ENCODE measurements around the gene STAG2. TPM values are rescaled to one million over a fixed set of nuclear protein-coding genes. Genes with fewer than 3 reads are reported as not detected.
A peak's percentile ranks its signal among the peaks of the same experiment; 100 is the strongest.
"Not testable (repeated sequence)": the region's sequence is repeated elsewhere in the genome, so short reads cannot be mapped to it uniquely, and the experiment has no call there.

The STAG2 gene
- total RNA-seq (86.5 TPM), polyA plus RNA-seq (ENCODE audit: insufficient read depth in 1 of 8, insufficient read length in 8 of 8, low replicate concordance in 1 of 8) (10 to 100 TPM; 47.3 to 79.4 (median 66.9) TPM)
- long read RNA-seq, donor 1, partial matches to known transcripts = 0 of 1 reads
- long read RNA-seq, donor 1, other reads (novel, unspliced or antisense) = 0 of 1 reads
- long read RNA-seq, donor 2, full-length matches to known transcripts = 1 of 1 reads
- long read RNA-seq, donor 2, partial matches to known transcripts = 0 of 1 reads
- long read RNA-seq, donor 2, other reads (novel, unspliced or antisense) = 0 of 1 reads
- long read RNA-seq, donor 3, full-length matches to known transcripts = 3 of 3 reads
- long read RNA-seq, donor 3, partial matches to known transcripts = 0 of 3 reads
- long read RNA-seq, donor 3, other reads (novel, unspliced or antisense) = 0 of 3 reads
- long read RNA-seq, donor 4 = 0 reads
- long read RNA-seq, donor 5, partial matches to known transcripts = 33 of 33 reads
- long read RNA-seq, donor 5, other reads (novel, unspliced or antisense) = 0 of 33 reads
- long read RNA-seq, donor 6, partial matches to known transcripts = 5 of 6 reads
- long read RNA-seq, donor 6, other reads (novel, unspliced or antisense) = 0 of 6 reads
- long read RNA-seq, donor 7, full-length matches to known transcripts = 2 of 2 reads
- long read RNA-seq, donor 7, partial matches to known transcripts = 0 of 2 reads
- long read RNA-seq, donor 7, other reads (novel, unspliced or antisense) = 0 of 2 reads
- long read RNA-seq, donor 8, partial matches to known transcripts = 31 of 31 reads
- long read RNA-seq, donor 8, other reads (novel, unspliced or antisense) = 0 of 31 reads
- long read RNA-seq, donor 9, partial matches to known transcripts = 42 of 42 reads
- long read RNA-seq, donor 9, other reads (novel, unspliced or antisense) = 0 of 42 reads
- long read RNA-seq, donor 10, full-length matches to known transcripts = 3 of 73 reads
- long read RNA-seq, donor 10, partial matches to known transcripts = 70 of 73 reads
- long read RNA-seq, donor 10, other reads (novel, unspliced or antisense) = 0 of 73 reads
- long read RNA-seq, donor 11, full-length matches to known transcripts = 1 of 7 reads
- long read RNA-seq, donor 11, partial matches to known transcripts = 6 of 7 reads
- long read RNA-seq, donor 11, other reads (novel, unspliced or antisense) = 0 of 7 reads

- H3K4me1 ChIP-seq (ENCODE audit: control insufficient read depth, insufficient read depth, low read length) = no peaks in the 10 kb centered on the region
- no peaks in the 10 kb centered on the region for H3K9me3 ChIP-seq (replicated peaks; ENCODE audit: control insufficient read depth, low read depth, low read length)
- H3K27ac ChIP-seq (ENCODE audit: low read length) = peak within 1 kb of the TSS; percentile 100
- 58% methylated on average over 9 of the region's 38 CpGs for WGBS (ENCODE audit: insufficient coverage)
- peak; percentile 96 for DNase-seq
- H3K36me3 ChIP-seq (ENCODE audit: control insufficient read depth, insufficient read depth, low read length) = no peaks in the 10 kb centered on the region
- H3K27me3 ChIP-seq (ENCODE audit: control insufficient read depth, insufficient read depth, low read length) = peaks cover 2% of the 10 kb centered on the region
- H3K4me3 ChIP-seq (ENCODE audit: low read length) = peak within 1 kb of the TSS; percentile 86
Measured at GRCh38 chrX:123961268-123962005, at the start of gene STAG2. STAG2 (plus strand) TSS chrX:123961706; CDS start chrX:124022628, 60,922 bp downstream.

- no peak for DNase-seq
- no peak overlapping the region for H3K4me3 ChIP-seq (ENCODE audit: low read length)
- no peaks in the 10 kb centered on the region for H3K36me3 ChIP-seq (ENCODE audit: control insufficient read depth, insufficient read depth, low read length)
- no peak overlapping the region for H3K27ac ChIP-seq (ENCODE audit: low read length)
- no peaks in the 10 kb centered on the region for H3K9me3 ChIP-seq (replicated peaks; ENCODE audit: control insufficient read depth, low read depth, low read length)
- H3K27me3 ChIP-seq (ENCODE audit: control insufficient read depth, insufficient read depth, low read length) = no peaks in the 10 kb centered on the region
- H3K4me1 ChIP-seq (ENCODE audit: control insufficient read depth, insufficient read depth, low read length) = no peaks in the 10 kb centered on the region
Measured at GRCh38 chrX:123917069-123917468, 44.4 kb upstream of the STAG2 start.

- Histone ChIP-seq H3K27ac (ENCODE audit: low read length) (no peak overlapping the region), H3K9me3 (replicated peaks; ENCODE audit: control insufficient read depth, low read depth, low read length) (no peaks in the 10 kb centered on the region), H3K4me1 (ENCODE audit: control insufficient read depth, insufficient read depth, low read length) (no peaks in the 10 kb centered on the region), H3K27me3 (ENCODE audit: control insufficient read depth, insufficient read depth, low read length) (no peaks in the 10 kb centered on the region), H3K36me3 (ENCODE audit: control insufficient read depth, insufficient read depth, low read length) (no peaks in the 10 kb centered on the region), H3K4me3 (ENCODE audit: low read length) (no peak overlapping the region)
- DNase-seq = peak; percentile 22
- WGBS (ENCODE audit: insufficient coverage) = 100% methylated on average over 2 of the region's 4 CpGs
Measured at GRCh38 chrX:123918106-123918721, 43.3 kb upstream of the STAG2 start.

GRCh38 chrX:123920105-123920785 is 41.3 kb upstream of the STAG2 start:
- DNase-seq = no peak
- H3K4me1 ChIP-seq (ENCODE audit: control insufficient read depth, insufficient read depth, low read length) = no peaks in the 10 kb centered on the region
- no peak overlapping the region for H3K27ac ChIP-seq (ENCODE audit: low read length)
- no peaks in the 10 kb centered on the region for H3K27me3 ChIP-seq (ENCODE audit: control insufficient read depth, insufficient read depth, low read length)
- no peak overlapping the region for H3K4me3 ChIP-seq (ENCODE audit: low read length)
- no peaks in the 10 kb centered on the region for H3K9me3 ChIP-seq (replicated peaks; ENCODE audit: control insufficient read depth, low read depth, low read length)
- no peaks in the 10 kb centered on the region for H3K36me3 ChIP-seq (ENCODE audit: control insufficient read depth, insufficient read depth, low read length)
- no CpG with 5 or more reads among the region's 1 CpG for WGBS (ENCODE audit: insufficient coverage)

GRCh38 chrX:123923211-123923610 is 38.3 kb upstream of the STAG2 start:
- no CpG with 5 or more reads among the region's 2 CpGs for WGBS (ENCODE audit: insufficient coverage)
- H3K9me3 ChIP-seq (replicated peaks; ENCODE audit: control insufficient read depth, low read depth, low read length) = no peaks in the 10 kb centered on the region
- no peaks in the 10 kb centered on the region for H3K36me3 ChIP-seq (ENCODE audit: control insufficient read depth, insufficient read depth, low read length)
- no peak overlapping the region for H3K27ac ChIP-seq (ENCODE audit: low read length)
- no peaks in the 10 kb centered on the region for H3K27me3 ChIP-seq (ENCODE audit: control insufficient read depth, insufficient read depth, low read length)
- DNase-seq = no peak
- no peak overlapping the region for H3K4me3 ChIP-seq (ENCODE audit: low read length)
- no peaks in the 10 kb centered on the region for H3K4me1 ChIP-seq (ENCODE audit: control insufficient read depth, insufficient read depth, low read length)

GRCh38 chrX:123924186-123924585 is 37.3 kb upstream of the STAG2 start:
- H3K4me3 ChIP-seq (ENCODE audit: low read length) = no peak overlapping the region
- no peaks in the 10 kb centered on the region for H3K9me3 ChIP-seq (replicated peaks; ENCODE audit: control insufficient read depth, low read depth, low read length)
- no peaks in the 10 kb centered on the region for H3K36me3 ChIP-seq (ENCODE audit: control insufficient read depth, insufficient read depth, low read length)
- H3K27ac ChIP-seq (ENCODE audit: low read length) = no peak overlapping the region
- WGBS (ENCODE audit: insufficient coverage) = no CpG with 5 or more reads among the region's 1 CpG
- H3K27me3 ChIP-seq (ENCODE audit: control insufficient read depth, insufficient read depth, low read length) = no peaks in the 10 kb centered on the region
- DNase-seq = no peak
- H3K4me1 ChIP-seq (ENCODE audit: control insufficient read depth, insufficient read depth, low read length) = no peaks in the 10 kb centered on the region

- Histone ChIP-seq H3K9me3 (replicated peaks; ENCODE audit: control insufficient read depth, low read depth, low read length) (no peaks in the 10 kb centered on the region), H3K4me3 (ENCODE audit: low read length) (no peak overlapping the region), H3K4me1 (ENCODE audit: control insufficient read depth, insufficient read depth, low read length) (no peaks in the 10 kb centered on the region), H3K27ac (ENCODE audit: low read length) (no peak overlapping the region), H3K27me3 (ENCODE audit: control insufficient read depth, insufficient read depth, low read length) (no peaks in the 10 kb centered on the region), H3K36me3 (ENCODE audit: control insufficient read depth, insufficient read depth, low read length) (no peaks in the 10 kb centered on the region)
- 43% methylated on average over 1 of the region's 2 CpGs for WGBS (ENCODE audit: insufficient coverage)
- DNase-seq = no peak
Measured at GRCh38 chrX:123927845-123928244, 33.7 kb upstream of the STAG2 start.

GRCh38 chrX:123932055-123932454 is 29.5 kb upstream of the STAG2 start:
- not testable (repeated sequence) for H3K4me1 ChIP-seq (ENCODE audit: control insufficient read depth, insufficient read depth, low read length); H3K27me3 ChIP-seq (ENCODE audit: control insufficient read depth, insufficient read depth, low read length); H3K9me3 ChIP-seq (replicated peaks; ENCODE audit: control insufficient read depth, low read depth, low read length); DNase-seq; H3K36me3 ChIP-seq (ENCODE audit: control insufficient read depth, insufficient read depth, low read length); H3K27ac ChIP-seq (ENCODE audit: low read length); H3K4me3 ChIP-seq (ENCODE audit: low read length)
- WGBS (ENCODE audit: insufficient coverage) = no CpG with 5 or more reads among the region's 2 CpGs

GRCh38 chrX:123943074-123943473 is 18.4 kb upstream of the STAG2 start:
- Histone ChIP-seq H3K36me3 (ENCODE audit: control insufficient read depth, insufficient read depth, low read length) (no peaks in the 10 kb centered on the region), H3K27ac (ENCODE audit: low read length) (no peak overlapping the region), H3K4me3 (ENCODE audit: low read length) (no peak overlapping the region), H3K27me3 (ENCODE audit: control insufficient read depth, insufficient read depth, low read length) (no peaks in the 10 kb centered on the region), H3K4me1 (ENCODE audit: control insufficient read depth, insufficient read depth, low read length) (no peaks in the 10 kb centered on the region), H3K9me3 (replicated peaks; ENCODE audit: control insufficient read depth, low read depth, low read length) (no peaks in the 10 kb centered on the region)
- no CpG with 5 or more reads among the region's 1 CpG for WGBS (ENCODE audit: insufficient coverage)
- no peak for DNase-seq

Measured in muscle of leg (tissue), 16 donors.